HG02973 (cell line): ENCODE data around the gene NOL9.

Experiments used
- ATAC-seq: cut with Tn5 transposase; IDR thresholded peaks from one replicate; pipeline ENCODE4 v1.9.1; 2021; ENCODE audit warnings: moderate library complexity; ENCODE audit not compliant: unreplicated experiment

NOL9 gene

GRCh38 chr1:6526316-6526715 is 28.0 kb downstream of the NOL9 start:
- ATAC-seq: no peak

GRCh38 chr1:6523566-6523965 is 30.7 kb downstream of the NOL9 start:
- ATAC-seq: no peak

- no peak for ATAC-seq
These were observed 32.8 kb downstream of the NOL9 start for GRCh38 chr1:6521536-6521935.

GRCh38 chr1:6519935-6520671 is 34.2 kb downstream of the NOL9 start:
- ATAC-seq: no peak

- no peak for ATAC-seq
These were observed 34.8 kb downstream of the NOL9 start for GRCh38 chr1:6519491-6519934.

GRCh38 chr1:6517435-6517851 is 36.9 kb downstream of the NOL9 start:
- no peak for ATAC-seq

GRCh38 chr1:6515771-6516170 is 38.5 kb downstream of the NOL9 start:
- ATAC-seq: no peak

- no peak for ATAC-seq
These were observed 41.0 kb downstream of the NOL9 start for GRCh38 chr1:6513320-6513801.

- no peak for ATAC-seq
These were observed 41.4 kb downstream of the NOL9 start for GRCh38 chr1:6512908-6513280.

- ATAC-seq: no peak
These were observed 41.9 kb downstream of the NOL9 start for GRCh38 chr1:6512245-6512907.

- ATAC-seq: no peak
These were observed 42.6 kb downstream of the NOL9 start for GRCh38 chr1:6511561-6512244.

GRCh38 chr1:6511056-6511455 is 43.3 kb downstream of the NOL9 start:
- ATAC-seq: no peak

GRCh38 chr1:6510493-6510892 is 43.8 kb downstream of the NOL9 start:
- no peak for ATAC-seq

- no peak for ATAC-seq
These were observed 44.4 kb downstream of the NOL9 start for GRCh38 chr1:6509919-6510291.

- ATAC-seq: no peak
These were observed 44.9 kb downstream of the NOL9 start for GRCh38 chr1:6509220-6509918.

- no peak for ATAC-seq
These were observed 45.5 kb downstream of the NOL9 start for GRCh38 chr1:6508816-6509189.

GRCh38 chr1:6508154-6508815 is 46.0 kb downstream of the NOL9 start:
- no peak for ATAC-seq

GRCh38 chr1:6507461-6507911 is 46.8 kb downstream of the NOL9 start:
- no peak for ATAC-seq

- no peak for ATAC-seq
These were observed 47.3 kb downstream of the NOL9 start for GRCh38 chr1:6507037-6507428.

- ATAC-seq: no peak
These were observed 47.9 kb downstream of the NOL9 start for GRCh38 chr1:6506210-6507036.
